Loucy (cell line): ENCODE measurements around the gene EGF.

ENCODE experiments used
- H2AFZ ChIP-seq: fragments of 200-600 bp; sonication (generic); 2 replicates; pipeline ENCODE4 v1.6.0; 2016; ENCODE audit warnings: antibody characterized with exemption, mild to moderate bottlenecking, low read length, moderate library complexity
- H3F3A ChIP-seq: fragments of 200-600 bp; 2 replicates; pipeline ENCODE4 v1.6.0; 2016; ENCODE audit warnings: antibody characterized with exemption, low read depth, mild to moderate bottlenecking
- H3K27me3 ChIP-seq: fragments of 200-600 bp; sonication (generic); 2 replicates; pipeline ENCODE4 v1.6.1; 2014; ENCODE audit warnings: low read length, mild to moderate bottlenecking; ENCODE audit not compliant: insufficient read depth, poor library complexity, severe bottlenecking
- H3K36me3 ChIP-seq: fragments of 200-600 bp; sonication (generic); 2 replicates; pipeline ENCODE4 v1.6.1; 2016; ENCODE audit warnings: low read length; ENCODE audit not compliant: insufficient read depth
- H3K4me1 ChIP-seq: fragments of 200-600 bp; sonication (generic); 2 replicates; pipeline ENCODE4 v1.5.1; 2014; ENCODE audit warnings: low read length, mild to moderate bottlenecking; ENCODE audit not compliant: insufficient read depth, poor library complexity, severe bottlenecking
- H3K4me2 ChIP-seq: fragments of 200-600 bp; sonication (generic); 2 replicates; pipeline ENCODE4 v1.6.0; 2014; ENCODE audit warnings: antibody characterized with exemption, low read length, low read depth, mild to moderate bottlenecking; ENCODE audit not compliant: poor library complexity, severe bottlenecking
- H3K4me3 ChIP-seq: fragments of 200-600 bp; sonication (generic); 2 replicates; pipeline ENCODE4 v1.5.1; 2014; ENCODE audit warnings: low read length, mild to moderate bottlenecking, mixed read lengths; ENCODE audit not compliant: poor library complexity, severe bottlenecking
- H3K79me2 ChIP-seq: fragments of 200-600 bp; sonication (generic); 2 replicates; pipeline ENCODE4 v1.6.1; 2014; ENCODE audit warnings: low read length; ENCODE audit not compliant: insufficient read depth
- H3K9ac ChIP-seq: fragments of 200-600 bp; sonication (generic); 2 replicates; pipeline ENCODE4 v1.6.0; 2014; ENCODE audit warnings: mild to moderate bottlenecking, low read depth, low read length, moderate library complexity; ENCODE audit not compliant: poor library complexity, severe bottlenecking
- H3K9me2 ChIP-seq: fragments of 200-600 bp; sonication (generic); replicated peaks from 2 replicates; pipeline ENCODE4 v1.6.1; 2016; ENCODE audit warnings: low read depth, low read length, mixed read lengths
- H3K9me3 ChIP-seq: fragments of 200-600 bp; sonication (generic); 2 replicates; pipeline ENCODE4 v1.6.1; 2014; ENCODE audit warnings: mild to moderate bottlenecking, antibody characterized with exemption, low read length, low read depth; ENCODE audit not compliant: insufficient read depth
- H4K20me1 ChIP-seq: fragments of 200-600 bp; sonication (generic); 2 replicates; pipeline ENCODE4 v1.6.0; 2014; ENCODE audit warnings: antibody characterized with exemption, low read length, mild to moderate bottlenecking; ENCODE audit not compliant: insufficient read depth, poor library complexity, severe bottlenecking
- EZH2phosphoT487 ChIP-seq: fragments of 200-600 bp; IDR thresholded peaks from 2 replicates; pipeline ENCODE4 v1.6.1; 2018; ENCODE audit warnings: antibody characterized with exemption, mild to moderate bottlenecking, moderate library complexity, borderline replicate concordance
- TF ChIP-seq, protein P1 (sequence below): fragments of 200-600 bp; sonication (generic); conservative IDR thresholded peaks from 2 replicates; pipeline ENCODE4 v1.5.1; 2014; ENCODE audit warnings: mild to moderate bottlenecking, antibody characterized with exemption, low read length

The EGF gene

DNA sequence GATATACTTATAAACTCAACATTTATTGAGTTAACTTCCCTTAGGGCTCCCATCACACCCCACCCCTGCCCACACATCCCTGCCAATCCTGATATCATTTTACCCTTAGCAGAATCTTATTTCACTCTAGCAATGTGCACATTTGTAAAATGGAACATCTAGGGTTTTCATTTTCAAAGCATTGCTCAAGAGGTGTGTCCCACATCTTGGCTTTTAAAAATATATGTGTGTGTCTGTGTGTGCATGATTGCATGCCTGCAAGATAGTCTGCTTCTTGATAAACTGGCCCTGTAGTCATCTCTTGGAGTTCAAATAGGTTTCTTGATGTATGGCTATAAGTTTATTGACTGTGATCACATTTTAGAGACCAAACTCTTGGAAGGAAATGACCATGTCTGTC lies 26.4 kb upstream of the EGF start:
- Histone ChIP-seq H3K4me1 (no peaks in the 10 kb centered on the region), H3K9me3 (no peaks in the 10 kb centered on the region), H3K36me3 (no peaks in the 10 kb centered on the region), H3K9ac (no peak overlapping the region), H3K9me2 (no peaks in the 10 kb centered on the region), H4K20me1 (no peaks in the 10 kb centered on the region), H3K27me3 (no peaks in the 10 kb centered on the region), H3K4me2 (no peak overlapping the region), H2AFZ (no peak overlapping the region), H3K79me2 (no peaks in the 10 kb centered on the region), H3F3A (no peaks in the 10 kb centered on the region), H3K4me3 (no peak overlapping the region)
- TF ChIP-seq, protein P1, sequence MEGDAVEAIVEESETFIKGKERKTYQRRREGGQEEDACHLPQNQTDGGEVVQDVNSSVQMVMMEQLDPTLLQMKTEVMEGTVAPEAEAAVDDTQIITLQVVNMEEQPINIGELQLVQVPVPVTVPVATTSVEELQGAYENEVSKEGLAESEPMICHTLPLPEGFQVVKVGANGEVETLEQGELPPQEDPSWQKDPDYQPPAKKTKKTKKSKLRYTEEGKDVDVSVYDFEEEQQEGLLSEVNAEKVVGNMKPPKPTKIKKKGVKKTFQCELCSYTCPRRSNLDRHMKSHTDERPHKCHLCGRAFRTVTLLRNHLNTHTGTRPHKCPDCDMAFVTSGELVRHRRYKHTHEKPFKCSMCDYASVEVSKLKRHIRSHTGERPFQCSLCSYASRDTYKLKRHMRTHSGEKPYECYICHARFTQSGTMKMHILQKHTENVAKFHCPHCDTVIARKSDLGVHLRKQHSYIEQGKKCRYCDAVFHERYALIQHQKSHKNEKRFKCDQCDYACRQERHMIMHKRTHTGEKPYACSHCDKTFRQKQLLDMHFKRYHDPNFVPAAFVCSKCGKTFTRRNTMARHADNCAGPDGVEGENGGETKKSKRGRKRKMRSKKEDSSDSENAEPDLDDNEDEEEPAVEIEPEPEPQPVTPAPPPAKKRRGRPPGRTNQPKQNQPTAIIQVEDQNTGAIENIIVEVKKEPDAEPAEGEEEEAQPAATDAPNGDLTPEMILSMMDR, result no peak
- TF ChIP-seq EZH2phosphoT487, result no peak

DNA sequence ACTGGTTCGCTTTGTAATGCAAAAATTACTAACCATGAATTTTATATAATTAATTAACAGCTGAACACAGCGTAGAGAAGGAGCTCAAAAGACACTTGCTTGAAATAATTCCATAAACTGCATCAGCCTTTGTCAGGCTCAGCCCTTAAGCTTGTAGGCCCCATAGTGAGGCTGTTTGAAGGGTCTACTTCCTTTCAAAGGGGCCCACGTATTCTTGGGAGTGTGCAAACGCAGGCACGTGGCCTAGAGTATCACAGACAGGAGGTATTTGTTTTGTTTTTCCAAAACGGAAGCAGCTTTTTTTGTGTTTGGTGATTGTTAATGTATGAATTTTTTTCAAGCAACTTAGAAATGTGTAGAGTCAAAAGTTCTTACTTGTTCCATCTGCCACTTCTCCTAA lies 25.6 kb upstream of the EGF start:
- H3F3A ChIP-seq, result no peaks in the 10 kb centered on the region
- H2AFZ ChIP-seq, result no peak overlapping the region; the same call in 1 of the 2 replicates
- H3K79me2 ChIP-seq, result no peaks in the 10 kb centered on the region
- no peak for TF ChIP-seq EZH2phosphoT487
- TF ChIP-seq, protein P1, result no peak
- no peaks in the 10 kb centered on the region for H3K9me2 ChIP-seq
- H3K4me2 ChIP-seq, result no peak overlapping the region
- no peaks in the 10 kb centered on the region for H3K4me1 ChIP-seq
- no peaks in the 10 kb centered on the region for H3K27me3 ChIP-seq
- H3K9me3 ChIP-seq, result no peaks in the 10 kb centered on the region
- H3K4me3 ChIP-seq, result no peak overlapping the region
- H4K20me1 ChIP-seq, result no peaks in the 10 kb centered on the region
- H3K36me3 ChIP-seq, result no peaks in the 10 kb centered on the region
- no peak overlapping the region for H3K9ac ChIP-seq

DNA sequence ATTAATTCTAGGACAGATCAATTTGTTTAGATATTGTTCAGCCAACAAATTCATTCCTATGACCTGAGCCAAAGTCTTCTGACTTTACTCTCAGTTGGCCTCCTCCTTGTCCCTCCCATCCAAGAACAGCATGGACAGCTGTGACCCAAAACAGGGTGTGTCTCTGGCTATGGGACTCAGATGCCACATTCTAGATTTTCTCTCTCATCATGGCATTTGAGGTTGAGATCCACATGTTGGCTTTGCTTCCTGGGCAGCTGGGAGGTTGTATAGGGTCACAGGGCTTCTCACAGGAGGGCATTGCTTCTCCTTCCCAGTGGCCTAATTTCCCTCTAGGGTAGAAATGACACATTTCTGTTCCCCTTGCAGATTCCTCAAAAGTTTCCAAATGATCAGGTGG lies 22.6 kb upstream of the EGF start:
- no peak overlapping the region for H3K4me3 ChIP-seq
- H3K9me3 ChIP-seq, result no peaks in the 10 kb centered on the region
- no peaks in the 10 kb centered on the region for H3K9me2 ChIP-seq
- H3K36me3 ChIP-seq, result no peaks in the 10 kb centered on the region
- no peaks in the 10 kb centered on the region for H3K27me3 ChIP-seq
- no peaks in the 10 kb centered on the region for H4K20me1 ChIP-seq
- no peaks in the 10 kb centered on the region for H3K79me2 ChIP-seq
- no peaks in the 10 kb centered on the region for H3F3A ChIP-seq
- H3K4me2 ChIP-seq, result no peak overlapping the region
- TF ChIP-seq, protein P1, result no peak
- TF ChIP-seq EZH2phosphoT487, result no peak
- no peak overlapping the region for H2AFZ ChIP-seq
- no peak overlapping the region for H3K9ac ChIP-seq
- no peaks in the 10 kb centered on the region for H3K4me1 ChIP-seq
